GM19099 (cell line): ENCODE results near the gene PDZK1.

ENCODE experiments used
- POLR2A ChIP-seq: IDR thresholded peaks from 3 replicates; pipeline ENCODE4 v1.6.1; 2011; ENCODE audit warnings: low read depth; ENCODE audit not compliant: insufficient read length; ENCODE audit errors: extremely low read depth

PDZK1 gene

GRCh38 chr1:145707183-145707867 is at the start of gene PDZK1:
TSS of gene PDZK1 (minus strand) at chr1:145707368. CDS start at chr1:145688021, 19,347 bp downstream.
- TF ChIP-seq POLR2A = no peak

DNA sequence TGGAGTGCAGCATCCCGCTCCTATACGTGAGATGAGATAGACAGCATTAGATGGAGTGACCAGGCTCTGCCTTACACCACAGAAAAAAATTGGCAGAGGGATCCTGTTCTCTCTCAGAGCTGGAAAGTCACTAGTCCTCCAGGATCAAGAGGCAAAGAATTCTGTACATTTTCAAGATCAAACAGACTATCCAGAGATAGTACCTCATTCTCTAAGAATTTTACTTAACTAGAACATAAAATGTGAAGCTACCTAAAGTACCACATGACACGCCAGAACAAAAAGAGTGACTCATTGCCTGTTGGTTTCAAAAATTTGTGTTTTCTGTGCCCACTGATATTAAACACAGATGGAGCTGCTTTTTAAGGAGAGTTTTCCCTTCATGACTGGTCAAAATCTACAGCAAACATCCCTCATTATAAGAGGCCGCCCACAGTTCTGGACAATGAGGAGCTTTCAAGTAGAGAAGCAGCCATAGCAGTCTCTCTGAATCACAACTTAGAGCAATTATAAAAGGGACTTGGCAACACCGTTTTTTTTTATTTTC is 44.4 kb upstream of the PDZK1 start:
- no peak for TF ChIP-seq POLR2A

- TF ChIP-seq POLR2A = no peak
These were observed 43.3 kb upstream of the PDZK1 start for GRCh38 chr1:145750426-145750825.

- no peak for TF ChIP-seq POLR2A
These were observed 40.5 kb upstream of the PDZK1 start for GRCh38 chr1:145747398-145748247.

DNA sequence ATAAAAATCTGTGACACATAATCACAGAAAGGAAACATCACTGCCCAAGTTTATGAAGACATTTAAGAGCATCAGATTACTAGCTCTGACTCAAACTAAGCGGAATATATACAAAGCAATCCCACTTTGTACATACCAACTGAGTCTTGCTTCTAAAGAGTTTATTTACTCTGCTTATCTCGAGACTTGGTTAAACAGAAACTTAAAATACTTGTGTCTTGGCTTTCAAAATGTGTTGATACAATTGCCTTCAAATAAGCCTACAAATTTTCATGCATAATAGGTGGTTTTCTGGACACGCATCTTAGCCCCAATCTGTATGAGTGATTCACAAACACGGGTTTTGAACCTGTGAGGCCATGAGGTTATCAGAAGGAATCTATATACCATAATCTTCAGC is 33.1 kb upstream of the PDZK1 start:
- no peak for TF ChIP-seq POLR2A

- TF ChIP-seq POLR2A = no peak
These were observed 29.0 kb upstream of the PDZK1 start for GRCh38 chr1:145736191-145736590.

GRCh38 chr1:145730900-145731299 is 23.7 kb upstream of the PDZK1 start:
- no peak for TF ChIP-seq POLR2A

- TF ChIP-seq POLR2A = no peak
These were observed 23.3 kb upstream of the PDZK1 start for GRCh38 chr1:145730467-145730866.

GRCh38 chr1:145729666-145730436 is 22.7 kb upstream of the PDZK1 start:
- no peak for TF ChIP-seq POLR2A

DNA sequence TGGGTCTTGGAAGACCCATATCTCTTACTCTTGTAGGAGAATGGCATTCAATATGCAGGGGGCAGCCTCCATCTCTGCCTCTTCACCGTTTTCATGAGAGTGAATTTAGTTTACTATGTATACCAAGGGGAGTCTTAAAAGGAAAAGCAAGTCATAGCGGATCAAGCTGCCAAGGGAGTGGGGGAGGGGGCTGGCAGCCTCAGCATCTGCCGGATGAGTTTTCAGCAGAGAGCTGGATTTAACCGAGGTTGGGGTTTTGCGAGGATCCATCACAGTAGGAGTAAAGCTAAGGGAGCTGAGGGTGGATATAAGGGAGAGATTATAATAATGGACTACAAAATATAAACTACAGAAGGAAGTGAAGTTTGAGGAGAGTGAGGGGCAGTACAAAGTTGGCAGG is 22.0 kb upstream of the PDZK1 start:
- no peak for TF ChIP-seq POLR2A

GRCh38 chr1:145720878-145721671 is 13.9 kb upstream of the PDZK1 start:
- no peak for TF ChIP-seq POLR2A

- TF ChIP-seq POLR2A = no peak
These were observed 13.3 kb upstream of the PDZK1 start for GRCh38 chr1:145720556-145720877.

- no peak for TF ChIP-seq POLR2A
These were observed 12.3 kb upstream of the PDZK1 start, which contains the start of gene CD160 for GRCh38 chr1:145719230-145720079. TSS of gene CD160 (plus strand) at chr1:145719499. CDS start at chr1:145728328, 8,829 bp downstream.
